Breast epithelium (tissue), 3 donors: ENCODE results near the gene C4BPB.

Experiments
- POLR2A ChIP-seq: fragments of 450-650 bp; IDR thresholded peaks from one replicate; pipeline ENCODE4 v1.6.1; 2016; ENCODE audit warnings: antibody characterized with exemption, mild to moderate bottlenecking, moderate library complexity
- TF ChIP-seq, protein P1 (sequence below), 3 donors: fragments of 450-650 bp; IDR thresholded peaks; one replicate each; pipeline ENCODE4 v1.5.1; 2016 to 2017; ENCODE audit warnings: antibody characterized with exemption in 3 of 3, mild to moderate bottlenecking in 3 of 3, moderate library complexity in 3 of 3

DNA sequence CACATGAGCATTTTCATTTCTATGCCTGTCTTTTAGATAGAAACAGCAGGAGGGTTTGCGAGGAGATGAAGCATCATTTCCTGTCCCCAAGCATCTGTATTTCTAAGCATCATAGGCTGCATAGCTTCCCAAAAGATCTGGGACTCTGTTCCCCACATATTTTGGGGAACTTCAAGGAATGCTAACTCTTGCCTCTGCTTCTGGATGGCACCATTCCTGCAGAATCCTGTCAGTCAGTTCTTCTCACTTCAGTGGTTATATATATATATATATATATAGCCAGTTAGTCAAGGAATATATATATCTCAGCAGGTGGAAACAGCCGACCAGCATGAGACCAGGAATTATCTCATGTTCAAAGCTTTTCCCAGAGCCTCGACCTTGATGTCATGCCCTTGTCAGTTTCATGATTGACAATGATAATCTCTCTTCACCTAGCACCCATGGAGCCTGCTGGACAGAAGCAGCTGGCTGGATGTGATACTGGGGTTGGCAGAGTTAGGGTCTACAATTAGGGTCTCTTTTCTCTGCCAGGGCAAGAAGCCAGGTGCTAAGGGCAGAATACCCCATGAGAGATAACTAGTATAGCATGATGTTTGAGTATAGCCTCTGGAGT, 33.2 kb upstream of the C4BPB start:
- TF ChIP-seq, protein P1, sequence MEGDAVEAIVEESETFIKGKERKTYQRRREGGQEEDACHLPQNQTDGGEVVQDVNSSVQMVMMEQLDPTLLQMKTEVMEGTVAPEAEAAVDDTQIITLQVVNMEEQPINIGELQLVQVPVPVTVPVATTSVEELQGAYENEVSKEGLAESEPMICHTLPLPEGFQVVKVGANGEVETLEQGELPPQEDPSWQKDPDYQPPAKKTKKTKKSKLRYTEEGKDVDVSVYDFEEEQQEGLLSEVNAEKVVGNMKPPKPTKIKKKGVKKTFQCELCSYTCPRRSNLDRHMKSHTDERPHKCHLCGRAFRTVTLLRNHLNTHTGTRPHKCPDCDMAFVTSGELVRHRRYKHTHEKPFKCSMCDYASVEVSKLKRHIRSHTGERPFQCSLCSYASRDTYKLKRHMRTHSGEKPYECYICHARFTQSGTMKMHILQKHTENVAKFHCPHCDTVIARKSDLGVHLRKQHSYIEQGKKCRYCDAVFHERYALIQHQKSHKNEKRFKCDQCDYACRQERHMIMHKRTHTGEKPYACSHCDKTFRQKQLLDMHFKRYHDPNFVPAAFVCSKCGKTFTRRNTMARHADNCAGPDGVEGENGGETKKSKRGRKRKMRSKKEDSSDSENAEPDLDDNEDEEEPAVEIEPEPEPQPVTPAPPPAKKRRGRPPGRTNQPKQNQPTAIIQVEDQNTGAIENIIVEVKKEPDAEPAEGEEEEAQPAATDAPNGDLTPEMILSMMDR (IDR thresholded peaks at IDR 0.05): no peak
- TF ChIP-seq POLR2A: no peak
